Uterus (tissue), 2 donors: ENCODE measurements around the gene QARS1.

Experiments used
- CTCF ChIP-seq, 4 experiments: fragments of 200-600 bp in 2 of 4; fragments of 450-650 bp in 2 of 4; sonication (generic) in 2 of 4; IDR thresholded peaks; one replicate each; pipeline ENCODE4 v1.5.1; 2016 to 2019; ENCODE audit warnings: antibody characterized with exemption in 4 of 4, mild to moderate bottlenecking in 2 of 4, moderate library complexity in 1 of 4
- POLR2A ChIP-seq, 2 donors: fragments of 450-650 bp; IDR thresholded peaks; one replicate each; pipeline ENCODE4 v1.6.1; 2016; ENCODE audit warnings: antibody characterized with exemption in 2 of 2, mild to moderate bottlenecking in 1 of 2, moderate library complexity in 1 of 2

- TF ChIP-seq CTCF (IDR thresholded peaks at IDR 0.05) (no peak), POLR2A (IDR thresholded peaks at IDR 0.05) (no peak)
These were observed 4.4 kb downstream of the QARS1 start for GRCh38 chr3:49100046-49100615.
